Suprapubic skin (tissue), 3 donors: ENCODE data around the gene TAS1R2.

Experiments
- CTCF ChIP-seq, 2 donors: fragments of 200-600 bp in 1 of 2; fragments of 450-650 bp in 1 of 2; sonication (generic) in 1 of 2; IDR thresholded peaks; one replicate each; pipeline ENCODE4 v1.5.1; 2016 to 2019; ENCODE audit warnings: antibody characterized with exemption in 2 of 2, mild to moderate bottlenecking in 1 of 2, moderate library complexity in 1 of 2
- POLR2AphosphoS5 ChIP-seq, 3 donors: sonication (generic); formaldehyde crosslinking; IDR thresholded peaks; one replicate each; pipeline ENCODE4 v1.6.1; 2017; ENCODE audit warnings: antibody characterized with exemption in 3 of 3

GRCh38 chr1:18858070-18858688 is 1.3 kb downstream of the TAS1R2 start:
- TF ChIP-seq CTCF (IDR thresholded peaks at IDR 0.05) (no peak), POLR2AphosphoS5 (IDR thresholded peaks at IDR 0.05) (no peak)
